Uterus (tissue), 4 donors: ENCODE measurements around the gene FCGR1A. TPM values are rescaled to one million over a fixed set of nuclear protein-coding genes. Genes with fewer than 3 reads are reported as not detected.

ENCODE experiments used
- total RNA-seq, 4 donors: library from RNA; depleted of rRNA in 3 of 4; stranded (reverse); fragments of >200 nt in 3 of 4; gene quantifications; one replicate each; pipeline versions ENCODE4 v1.1.0 to v1.2.4, GENCODE V29; 2014 to 2023
- donor health status: DM: yes; HTN: yes; CAD: no.

The FCGR1A gene
- total RNA-seq, 4 donors from 2014 or later = 1.5 to 3.9 (median 1.6) TPM; not detected in 1

Other genes starting within 250 kb of the FCGR1A start
- gene PPIAL4C, start 198.8 kb upstream of the FCGR1A start, total RNA-seq = under 1 TPM in 1 of 4 donors, not detected in 3; 0.97 TPM
- 10 to 100 TPM in 3 of 4 donors, 1 to 10 TPM in 1; 2.1 to 51.2 (median 15.3) TPM for gene BOLA1, start 116.9 kb downstream of the FCGR1A start, total RNA-seq
- gene SV2A, start 135.2 kb downstream of the FCGR1A start, total RNA-seq = 10 to 100 TPM in 2 of 4 donors, 1 to 10 TPM in 2; 1.5 to 22.6 (median 12.0) TPM
- 10 to 100 TPM; 10.9 to 64.6 (median 15.6) TPM for gene SF3B4, start 145.1 kb downstream of the FCGR1A start, total RNA-seq
- gene MTMR11, start 154.2 kb downstream of the FCGR1A start, total RNA-seq = 10 to 100 TPM in 3 of 4 donors, 1 to 10 TPM in 1; 6.4 to 48.2 (median 32.1) TPM
- 10 to 100 TPM in 3 of 4 donors, 1 to 10 TPM in 1; 9.7 to 44.9 (median 28.8) TPM for gene OTUD7B, start 228.0 kb downstream of the FCGR1A start, total RNA-seq